Osteoblast (primary cell): ENCODE data around the gene SELENOO. TPM values are rescaled to one million over a fixed set of nuclear protein-coding genes. Genes with fewer than 3 reads are reported as not detected.
A peak's percentile ranks its signal among the peaks of the same experiment; 100 is the strongest.

ENCODE experiments used
- DNase-seq: peaks from one replicate; pipeline ENCODE4 v3.0.0; 2011; ENCODE audit warnings: low spot score, mixed read lengths; ENCODE audit not compliant: insufficient read length; ENCODE audit errors: missing footprints
- H2AFZ ChIP-seq: 2 replicates; pipeline ENCODE4 v1.6.0; 2011; ENCODE audit warnings: mild to moderate bottlenecking, low read length
- H3K27ac ChIP-seq: 2 replicates; pipeline ENCODE4 v1.5.1; 2011; ENCODE audit warnings: mild to moderate bottlenecking, low read depth, low read length, moderate library complexity
- H3K27me3 ChIP-seq: 2 replicates; pipeline ENCODE4 v1.6.0; 2012; ENCODE audit warnings: mild to moderate bottlenecking, control low read depth, inconsistent platforms, low read length, moderate library complexity; ENCODE audit not compliant: insufficient read depth
- H3K36me3 ChIP-seq: 2 replicates; pipeline ENCODE4 v1.5.1; 2011; ENCODE audit warnings: mild to moderate bottlenecking, low read length, control low read depth, moderate library complexity; ENCODE audit not compliant: insufficient read depth
- H3K4me1 ChIP-seq: 2 replicates; pipeline ENCODE4 v1.5.1; 2011; ENCODE audit warnings: mild to moderate bottlenecking, low read length, control low read depth, moderate library complexity; ENCODE audit not compliant: insufficient read depth
- H3K4me2 ChIP-seq: 2 replicates; pipeline ENCODE4 v1.6.0; 2011; ENCODE audit warnings: mild to moderate bottlenecking, low read length; ENCODE audit not compliant: insufficient read depth
- H3K4me3 ChIP-seq: fragments of 200-600 bp; sonication (generic); 3 replicates; pipeline ENCODE4 v1.5.1; 2012; ENCODE audit warnings: mild to moderate bottlenecking, low read length, inconsistent platforms; ENCODE audit not compliant: insufficient read depth
- H3K79me2 ChIP-seq: 2 replicates; pipeline ENCODE4 v1.6.0; 2012; ENCODE audit warnings: mild to moderate bottlenecking, low read length, control low read depth, inconsistent platforms; ENCODE audit not compliant: insufficient read depth
- H3K9me3 ChIP-seq: 2 replicates; pipeline ENCODE4 v1.5.1; 2011; ENCODE audit warnings: low read depth, low read length, control low read depth
- H4K20me1 ChIP-seq: 2 replicates; pipeline ENCODE4 v1.6.0; 2012; ENCODE audit warnings: mild to moderate bottlenecking, low read length, control low read depth; ENCODE audit not compliant: insufficient read depth
- total RNA-seq: library from RNA; depleted of rRNA; stranded (reverse); fragments of >200 nt; gene quantifications from 2 replicates; pipeline ENCODE4 v1.2.3, GENCODE V29; 2012
- TF ChIP-seq, protein P1 (sequence below): IDR thresholded peaks from 2 replicates; pipeline ENCODE4 v1.5.1; 2011; ENCODE audit warnings: mild to moderate bottlenecking, low read depth, low read length, moderate library complexity; ENCODE audit errors: extremely low read depth

The SELENOO gene
- total RNA-seq, 1 donor = 15.6 TPM

DNA sequence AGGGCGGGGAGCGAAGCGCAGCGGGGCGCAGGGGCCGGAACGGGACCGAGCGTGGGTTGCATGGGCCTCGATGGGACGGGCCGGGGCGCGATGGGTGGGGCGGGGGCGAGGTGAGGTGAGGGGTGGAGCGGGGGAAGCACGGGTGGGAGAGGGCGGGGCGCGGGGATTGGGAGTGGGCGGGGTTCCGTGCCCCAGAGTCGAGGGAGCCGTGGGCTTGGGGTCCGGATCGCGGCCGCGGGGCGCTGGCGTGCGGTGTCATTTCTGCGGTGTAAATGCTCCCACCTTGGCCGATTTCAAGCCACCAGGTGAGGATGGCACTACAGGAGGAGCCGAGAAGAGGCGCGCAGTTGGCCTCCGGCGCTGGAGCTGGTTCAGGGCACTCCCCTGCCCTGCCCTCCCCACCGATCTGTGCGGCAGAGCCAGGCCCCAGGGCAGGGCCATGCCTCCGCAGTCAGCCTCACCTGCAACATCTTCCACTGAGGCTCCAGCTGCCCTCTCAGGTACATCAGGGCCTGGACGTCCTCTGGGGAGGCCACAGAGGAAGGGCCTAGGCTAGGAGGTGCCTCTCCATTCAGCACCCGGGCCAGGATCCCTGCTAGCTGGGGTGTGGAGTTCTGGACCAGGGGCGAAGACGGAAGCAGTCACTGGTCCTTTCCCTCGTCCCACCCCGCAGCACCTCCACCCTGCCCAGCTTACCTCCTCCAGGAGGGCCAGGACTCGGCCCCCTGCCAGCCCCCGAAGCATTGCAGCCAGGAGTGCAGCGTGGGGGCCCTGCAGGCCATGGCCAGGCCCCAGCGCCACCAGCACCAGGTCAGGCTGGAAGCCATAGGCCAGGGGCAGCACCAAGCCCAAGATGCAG lies 44.6 kb downstream of the SELENOO start:
- TF ChIP-seq, protein P1, sequence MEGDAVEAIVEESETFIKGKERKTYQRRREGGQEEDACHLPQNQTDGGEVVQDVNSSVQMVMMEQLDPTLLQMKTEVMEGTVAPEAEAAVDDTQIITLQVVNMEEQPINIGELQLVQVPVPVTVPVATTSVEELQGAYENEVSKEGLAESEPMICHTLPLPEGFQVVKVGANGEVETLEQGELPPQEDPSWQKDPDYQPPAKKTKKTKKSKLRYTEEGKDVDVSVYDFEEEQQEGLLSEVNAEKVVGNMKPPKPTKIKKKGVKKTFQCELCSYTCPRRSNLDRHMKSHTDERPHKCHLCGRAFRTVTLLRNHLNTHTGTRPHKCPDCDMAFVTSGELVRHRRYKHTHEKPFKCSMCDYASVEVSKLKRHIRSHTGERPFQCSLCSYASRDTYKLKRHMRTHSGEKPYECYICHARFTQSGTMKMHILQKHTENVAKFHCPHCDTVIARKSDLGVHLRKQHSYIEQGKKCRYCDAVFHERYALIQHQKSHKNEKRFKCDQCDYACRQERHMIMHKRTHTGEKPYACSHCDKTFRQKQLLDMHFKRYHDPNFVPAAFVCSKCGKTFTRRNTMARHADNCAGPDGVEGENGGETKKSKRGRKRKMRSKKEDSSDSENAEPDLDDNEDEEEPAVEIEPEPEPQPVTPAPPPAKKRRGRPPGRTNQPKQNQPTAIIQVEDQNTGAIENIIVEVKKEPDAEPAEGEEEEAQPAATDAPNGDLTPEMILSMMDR = no peak
- Histone ChIP-seq H3K27ac (peak overlapping the region; percentile 83), H3K4me1 (peaks cover 32% of the 10 kb centered on the region), H3K27me3 (no peaks in the 10 kb centered on the region), H3K4me3 (peak overlapping the region; percentile 100), H3K4me2 (peak overlapping the region; percentile 95), H3K79me2 (peaks cover 85% of the 10 kb centered on the region), H3K36me3 (peaks cover 19% of the 10 kb centered on the region), H2AFZ (peak overlapping the region; percentile 70), H4K20me1 (peaks cover 31% of the 10 kb centered on the region), H3K9me3 (no peaks in the 10 kb centered on the region)
- peak; percentile 83 for DNase-seq

DNA sequence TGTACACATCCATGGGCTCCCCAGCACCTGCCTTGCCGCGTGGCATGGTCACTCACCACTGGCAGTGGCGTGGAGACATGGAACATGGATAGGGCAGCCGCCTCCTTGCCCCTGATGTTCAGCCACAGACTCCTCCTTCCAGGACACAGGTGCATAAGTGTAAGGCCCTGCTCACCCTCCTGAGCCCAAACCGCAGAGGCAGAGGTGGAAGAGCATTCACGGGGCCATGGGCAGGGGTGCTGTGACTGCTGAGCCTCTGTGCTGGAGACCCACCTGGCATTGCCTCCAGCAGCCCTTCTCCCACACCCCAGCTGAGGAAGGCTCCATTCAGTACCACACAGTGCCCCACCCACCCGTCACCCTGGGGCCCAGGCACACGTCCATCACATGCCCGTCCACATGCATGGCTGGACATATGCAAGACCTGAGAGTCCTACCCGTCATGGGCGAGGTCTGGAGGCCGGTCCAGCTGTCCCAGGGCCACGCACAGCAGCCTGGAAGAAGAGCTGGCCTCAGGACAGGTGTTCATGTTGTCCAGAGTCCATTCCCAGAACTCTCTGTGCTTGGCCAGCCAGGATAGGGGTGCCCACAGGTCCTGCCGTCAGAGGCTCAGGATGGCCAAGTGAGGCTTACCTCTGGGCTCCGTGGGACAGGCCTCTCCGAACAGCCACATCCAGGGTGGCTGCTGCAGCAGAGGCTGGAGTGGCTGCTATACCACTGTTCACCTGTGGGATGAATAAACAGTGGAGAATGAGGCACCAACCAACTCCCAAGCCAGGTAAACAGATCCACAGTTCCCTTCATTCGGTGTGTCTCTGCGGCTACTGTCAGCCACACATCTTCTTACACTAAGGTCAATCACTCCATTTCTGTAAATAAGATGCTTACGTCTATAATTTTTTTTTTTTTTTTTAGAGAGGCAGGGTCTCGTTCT lies 45.7 kb downstream of the SELENOO start:
- H3K36me3 ChIP-seq = peaks cover 18% of the 10 kb centered on the region
- H3K27me3 ChIP-seq = no peaks in the 10 kb centered on the region
- no peak overlapping the region for H3K4me3 ChIP-seq
- DNase-seq = peak; percentile 82
- H4K20me1 ChIP-seq = peaks cover 22% of the 10 kb centered on the region
- H3K27ac ChIP-seq = peak overlapping the region; percentile 83
- no peaks in the 10 kb centered on the region for H3K9me3 ChIP-seq
- no peak overlapping the region for H2AFZ ChIP-seq
- TF ChIP-seq, protein P1 = peak; percentile 5
- H3K4me1 ChIP-seq = peaks cover 32% of the 10 kb centered on the region
- H3K79me2 ChIP-seq = peaks cover 74% of the 10 kb centered on the region
- peak overlapping the region; percentile 95 for H3K4me2 ChIP-seq

DNA sequence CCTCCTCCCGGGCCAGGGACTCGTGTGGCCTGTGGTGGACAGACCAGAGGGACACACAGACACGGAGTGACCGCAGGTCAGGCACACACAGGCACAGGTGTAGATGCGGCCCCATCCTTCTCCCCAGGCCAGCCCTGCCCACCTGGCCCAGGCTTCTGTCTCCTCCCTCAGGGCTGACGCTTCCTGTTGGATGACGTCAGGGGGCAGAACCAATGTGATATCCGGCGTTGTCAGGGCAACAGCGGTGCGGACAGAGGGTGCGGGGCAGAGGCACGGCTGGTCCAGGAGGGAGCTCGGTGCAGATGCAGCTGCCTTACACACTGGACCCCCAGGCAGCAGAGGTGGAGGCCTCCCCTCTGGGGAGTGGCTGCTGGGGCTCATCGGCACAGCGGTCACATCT lies 46.9 kb downstream of the SELENOO start:
- Histone ChIP-seq H3K27ac (peak overlapping the region; percentile 39), H3K79me2 (peaks cover 62% of the 10 kb centered on the region)
- peak; percentile 93 for DNase-seq

More for the DNA sequence above, 46.9 kb downstream of the SELENOO start:
- peaks cover 18% of the 10 kb centered on the region for H3K36me3 ChIP-seq
- H3K27me3 ChIP-seq = no peaks in the 10 kb centered on the region
- H3K4me2 ChIP-seq = no peak overlapping the region
- H4K20me1 ChIP-seq = peaks cover 21% of the 10 kb centered on the region
- no peak overlapping the region for H2AFZ ChIP-seq
- H3K4me3 ChIP-seq = no peak overlapping the region
- TF ChIP-seq, protein P1 = no peak
- no peaks in the 10 kb centered on the region for H3K9me3 ChIP-seq
- peaks cover 21% of the 10 kb centered on the region for H3K4me1 ChIP-seq
